Measurements from ENCODE around the gene SEMA5B.

- TF ChIP-seq ZSCAN32 (CRISPR knock-in tag; IDR thresholded peaks at IDR 0.05) (no peak), SOX6 (IDR thresholded peaks at IDR 0.05) (no peak), PATZ1 (CRISPR knock-in tag; IDR thresholded peaks at IDR 0.05; ENCODE audit: borderline replicate concordance) (no peak), CTCF (IDR thresholded peaks at IDR 0.05 in 2 of 3, conservative IDR thresholded peaks at IDR 0.05 in 1 of 3; ENCODE audit: insufficient read depth in 2 of 3, low read depth in 1 of 3, low read length in 3 of 3) (no peak), TAF15 (IDR thresholded peaks at IDR 0.05; ENCODE audit: low read depth, low read length) (no peak), NR3C1 (CRISPR knock-in tag; IDR thresholded peaks at IDR 0.05) (no peak), EGR1 (conservative IDR thresholded peaks at IDR 0.05) (no peak), E2F6 (IDR thresholded peaks at IDR 0.05; ENCODE audit: borderline replicate concordance in 1 of 2, extremely low read depth in 1 of 2, insufficient read depth in 1 of 2, insufficient read length in 1 of 2, low read depth in 1 of 2, low read length in 1 of 2, poor library complexity in 1 of 2, severe bottlenecking in 1 of 2) (no peak), ZBTB40 (IDR thresholded peaks at IDR 0.05) (no peak), ZBTB40 (CRISPR knock-in tag; IDR thresholded peaks at IDR 0.05) (no peak), MYC (IDR thresholded peaks at IDR 0.05; ENCODE audit: low read depth, low read length) (no peak), MYC (CRISPR knock-in tag; IDR thresholded peaks at IDR 0.05; ENCODE audit: borderline replicate concordance, low read depth) (no peak), YY1 (IDR thresholded peaks at IDR 0.05; ENCODE audit: borderline replicate concordance in 1 of 3, control insufficient read depth in 1 of 3, extremely low read depth in 1 of 3, insufficient read depth in 3 of 3, insufficient read length in 1 of 3, insufficient replicate concordance in 2 of 3, low read depth in 1 of 3, low read length in 2 of 3) (no peak), ESRRA (IDR thresholded peaks at IDR 0.05; ENCODE audit: borderline replicate concordance, low read depth) (no peak), SRF (CRISPR knock-in tag; IDR thresholded peaks at IDR 0.05) (no peak)
Observed at GRCh38 chr3:122988508-122988907, 39.1 kb downstream of the SEMA5B start.

Measured in K562 (cell line).